Measurements from ENCODE around the gene ZFYVE28.

Gene ZFYVE28

DNA sequence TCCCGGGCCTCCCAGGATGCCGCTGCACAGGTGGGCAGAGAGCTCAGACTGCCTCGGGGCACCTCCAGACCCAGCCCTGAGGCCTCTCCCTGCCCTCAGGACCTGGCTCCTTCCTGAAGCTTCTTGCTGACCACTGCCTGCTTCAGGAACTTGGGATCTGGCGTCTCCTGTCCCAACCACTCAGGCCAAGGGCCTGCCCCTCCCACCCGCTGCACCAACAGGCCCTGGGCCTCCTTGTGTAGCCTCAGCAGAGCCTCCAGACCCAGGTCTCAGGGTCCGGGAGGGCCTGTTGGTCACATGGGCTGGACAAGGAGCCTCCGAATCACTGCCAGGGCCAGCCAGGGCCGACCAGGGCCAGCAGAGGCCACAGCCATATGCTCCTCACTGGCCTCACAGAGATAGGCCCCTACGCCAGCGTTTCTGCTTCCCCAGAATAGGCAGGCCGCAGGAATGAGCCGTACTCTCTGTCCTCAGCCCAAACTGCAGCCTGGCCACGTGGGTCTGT is 159.4 kb downstream of the ZFYVE28 start:
- TF ChIP-seq, protein P1, sequence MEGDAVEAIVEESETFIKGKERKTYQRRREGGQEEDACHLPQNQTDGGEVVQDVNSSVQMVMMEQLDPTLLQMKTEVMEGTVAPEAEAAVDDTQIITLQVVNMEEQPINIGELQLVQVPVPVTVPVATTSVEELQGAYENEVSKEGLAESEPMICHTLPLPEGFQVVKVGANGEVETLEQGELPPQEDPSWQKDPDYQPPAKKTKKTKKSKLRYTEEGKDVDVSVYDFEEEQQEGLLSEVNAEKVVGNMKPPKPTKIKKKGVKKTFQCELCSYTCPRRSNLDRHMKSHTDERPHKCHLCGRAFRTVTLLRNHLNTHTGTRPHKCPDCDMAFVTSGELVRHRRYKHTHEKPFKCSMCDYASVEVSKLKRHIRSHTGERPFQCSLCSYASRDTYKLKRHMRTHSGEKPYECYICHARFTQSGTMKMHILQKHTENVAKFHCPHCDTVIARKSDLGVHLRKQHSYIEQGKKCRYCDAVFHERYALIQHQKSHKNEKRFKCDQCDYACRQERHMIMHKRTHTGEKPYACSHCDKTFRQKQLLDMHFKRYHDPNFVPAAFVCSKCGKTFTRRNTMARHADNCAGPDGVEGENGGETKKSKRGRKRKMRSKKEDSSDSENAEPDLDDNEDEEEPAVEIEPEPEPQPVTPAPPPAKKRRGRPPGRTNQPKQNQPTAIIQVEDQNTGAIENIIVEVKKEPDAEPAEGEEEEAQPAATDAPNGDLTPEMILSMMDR (IDR thresholded peaks at IDR 0.05; ENCODE audit: control insufficient read depth, extremely low read depth, insufficient read depth): no peak
- no peak overlapping the region for H3K4me3 ChIP-seq (ENCODE audit: low read depth, low read length)
- no peak for DNase-seq (ENCODE audit: low read depth)

DNA sequence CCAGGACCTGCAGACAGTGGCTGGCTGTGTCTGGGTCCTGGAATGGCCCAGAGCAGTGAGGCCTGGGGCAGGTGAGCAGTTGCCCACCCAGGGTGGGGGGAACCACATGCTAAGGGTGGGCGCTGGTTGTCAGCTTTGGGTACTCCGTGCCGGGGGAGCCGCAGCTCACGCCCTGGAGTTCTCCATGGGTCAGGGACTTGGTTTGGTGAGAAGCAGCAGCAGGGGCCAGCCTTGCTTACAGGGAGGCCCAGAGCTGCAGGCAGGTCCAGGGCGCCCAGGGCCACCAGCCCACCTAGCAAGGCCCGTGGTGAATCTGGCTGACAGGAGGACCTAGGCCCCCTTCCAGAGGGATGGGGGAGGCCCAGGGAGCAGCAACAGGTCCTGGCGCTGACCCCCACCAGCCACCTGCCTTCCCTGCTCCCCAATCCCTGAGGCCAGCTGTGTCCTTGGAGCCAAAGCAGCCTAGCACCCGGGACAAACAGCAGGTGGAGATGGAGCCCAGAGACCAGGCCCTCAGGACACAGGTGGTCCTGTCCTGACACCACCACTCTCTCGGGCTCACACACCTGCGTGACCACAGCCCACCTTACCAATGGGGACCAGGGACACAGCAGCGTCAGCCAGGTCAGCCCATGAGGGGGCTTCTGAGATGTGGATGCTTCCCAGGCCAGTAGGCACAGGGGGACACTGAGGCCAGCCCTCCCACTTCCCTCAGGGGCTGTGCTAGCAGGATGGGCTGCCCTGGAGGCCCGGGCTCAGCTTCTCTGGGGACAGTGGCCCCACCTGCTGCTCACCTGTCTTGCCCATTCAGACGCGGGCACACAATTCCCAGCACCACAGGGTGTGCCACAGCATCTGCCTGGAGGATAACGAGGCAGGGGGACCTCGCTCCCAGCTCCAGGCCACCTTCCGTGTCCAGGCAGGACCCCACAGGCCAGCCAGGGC is 160.1 kb downstream of the ZFYVE28 start:
- H3K4me3 ChIP-seq (ENCODE audit: low read depth, low read length): no peak overlapping the region
- TF ChIP-seq, protein P1 (IDR thresholded peaks at IDR 0.05; ENCODE audit: control insufficient read depth, extremely low read depth, insufficient read depth): no peak
- no peak for DNase-seq (ENCODE audit: low read depth)

DNA sequence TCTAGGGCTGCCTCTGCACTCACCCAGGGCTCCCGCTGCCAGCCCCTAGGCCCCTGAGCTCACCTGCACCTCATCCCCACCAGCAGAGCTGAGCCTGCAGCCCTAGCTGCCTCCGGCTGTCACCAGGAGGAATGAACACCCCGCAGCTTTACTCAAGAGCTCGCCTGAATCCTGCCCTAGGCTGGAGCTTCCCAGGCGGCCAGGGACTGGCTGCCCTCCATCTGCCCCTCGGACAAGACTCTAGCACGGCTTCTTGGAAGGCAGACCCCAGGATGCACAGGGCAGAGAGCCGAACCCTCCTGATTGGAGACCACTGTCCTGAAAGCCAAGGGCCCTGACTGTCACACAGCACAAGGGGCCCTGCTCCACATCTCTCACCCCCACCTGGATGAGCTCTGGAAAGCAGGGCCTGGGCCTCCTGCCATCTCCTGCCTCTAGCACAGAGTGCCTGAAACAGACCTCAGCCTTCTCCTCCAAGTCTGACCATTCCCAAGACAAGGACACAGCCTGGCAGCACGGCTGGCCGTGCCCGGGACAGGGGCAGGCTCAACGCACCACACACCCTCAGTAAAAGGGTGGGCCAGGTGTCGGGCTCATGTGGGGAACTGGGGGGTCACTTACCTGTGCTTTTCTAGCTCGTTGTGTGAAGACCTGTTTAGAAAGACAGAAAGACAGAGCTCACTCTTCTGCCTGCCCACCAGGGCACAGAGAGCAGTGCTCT is 160.9 kb downstream of the ZFYVE28 start:
- TF ChIP-seq, protein P1 (IDR thresholded peaks at IDR 0.05; ENCODE audit: control insufficient read depth, extremely low read depth, insufficient read depth): no peak
- H3K4me3 ChIP-seq (ENCODE audit: low read depth, low read length): no peak overlapping the region
- no peak for DNase-seq (ENCODE audit: low read depth)

DNA sequence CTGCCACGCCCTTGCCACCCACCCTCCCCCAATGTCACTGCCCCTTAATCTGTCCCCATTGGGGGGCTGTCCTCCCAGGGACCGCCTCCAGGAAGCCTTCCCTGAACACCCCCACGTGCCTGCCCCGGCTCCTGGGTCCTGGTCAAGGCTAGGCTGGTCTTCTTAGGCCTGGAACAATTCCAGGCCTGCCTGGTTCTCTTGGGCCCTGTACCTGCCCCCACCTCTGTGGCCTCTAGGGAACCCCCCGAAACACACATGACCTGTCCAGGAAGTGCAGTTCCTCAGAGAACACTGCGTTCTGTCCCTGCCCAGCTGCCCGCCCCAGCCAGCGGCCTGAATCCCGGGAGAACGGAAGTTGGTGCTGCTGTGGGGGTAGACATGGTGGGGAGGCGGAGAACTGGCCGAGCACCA is 161.7 kb downstream of the ZFYVE28 start:
- no peak for DNase-seq (ENCODE audit: low read depth)
- H3K4me3 ChIP-seq (ENCODE audit: low read depth, low read length): no peak overlapping the region

DNA sequence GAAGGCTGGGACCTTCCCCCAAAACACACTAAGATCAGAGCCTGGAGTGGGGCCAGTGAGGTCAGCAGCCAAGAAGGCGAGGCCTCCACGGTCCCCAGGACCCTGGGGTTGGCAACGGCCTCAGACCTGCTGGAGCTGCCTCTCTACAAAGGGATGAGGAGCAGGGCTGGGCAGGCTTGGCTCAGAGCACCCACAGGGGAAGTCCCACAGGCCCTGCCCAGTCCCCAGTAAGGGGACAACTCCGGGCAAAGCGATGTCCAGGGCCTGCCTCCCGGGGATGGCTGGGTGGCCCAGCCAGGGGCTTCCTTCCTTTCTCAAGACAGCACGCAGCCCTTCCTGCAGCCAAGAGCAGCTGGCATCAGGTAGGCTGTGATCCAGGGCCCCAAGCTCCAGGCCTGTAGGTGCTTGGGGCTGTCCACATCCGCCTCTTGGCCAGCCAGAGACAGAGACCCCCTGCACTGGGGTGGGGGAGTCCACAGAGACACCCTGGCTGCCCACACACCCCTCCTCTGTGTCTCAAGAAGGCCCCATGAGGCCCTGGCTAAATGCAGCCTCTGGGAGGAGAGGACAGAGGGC is 162.2 kb downstream of the ZFYVE28 start:
- TF ChIP-seq, protein P1 (IDR thresholded peaks at IDR 0.05; ENCODE audit: control insufficient read depth, extremely low read depth, insufficient read depth): no peak
- no peak for DNase-seq (ENCODE audit: low read depth)
- H3K4me3 ChIP-seq (ENCODE audit: low read depth, low read length): no peak overlapping the region

More for the DNA sequence above, 161.7 kb downstream of the ZFYVE28 start:
- TF ChIP-seq, protein P1 (IDR thresholded peaks at IDR 0.05; ENCODE audit: control insufficient read depth, extremely low read depth, insufficient read depth): no peak

DNA sequence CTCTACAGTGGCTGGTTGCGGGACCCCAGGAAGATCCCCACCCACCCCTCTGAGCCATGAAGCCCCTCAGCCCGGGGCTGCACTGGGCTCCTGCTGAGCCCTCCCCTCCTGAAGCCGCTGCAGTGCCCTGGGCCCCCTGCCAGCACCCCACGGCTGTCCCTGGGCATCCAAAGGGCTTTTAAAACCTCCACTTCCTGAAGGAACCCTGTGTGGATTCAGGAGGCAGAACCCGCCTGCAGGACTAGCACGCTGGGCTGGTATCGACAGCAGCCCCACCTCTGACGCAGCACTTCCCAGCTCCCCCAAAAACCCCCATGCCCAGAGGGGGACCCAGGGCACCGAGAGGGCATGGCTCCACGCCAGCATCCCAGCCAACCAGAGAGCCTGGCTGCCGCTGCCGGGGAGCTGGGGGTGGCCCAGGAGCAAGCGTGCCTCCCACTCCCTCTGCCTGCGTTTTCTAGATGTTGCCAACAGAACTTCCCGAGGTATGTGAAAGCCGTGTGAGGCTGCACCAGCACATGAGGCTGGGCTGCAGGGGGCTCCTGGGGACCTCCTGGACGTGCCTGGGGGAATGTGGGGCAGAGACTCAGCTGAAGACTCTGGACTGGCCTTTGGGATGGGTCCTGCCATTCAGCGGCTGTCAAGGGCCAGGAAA is 162.8 kb downstream of the ZFYVE28 start:
- no peak for DNase-seq (ENCODE audit: low read depth)
- TF ChIP-seq, protein P1 (IDR thresholded peaks at IDR 0.05; ENCODE audit: control insufficient read depth, extremely low read depth, insufficient read depth): no peak
- H3K4me3 ChIP-seq (ENCODE audit: low read depth, low read length): no peak overlapping the region

Data from LNCaP clone FGC (cell line).